ENCODE data around the gene MAST3.

Gene MAST3

DNA sequence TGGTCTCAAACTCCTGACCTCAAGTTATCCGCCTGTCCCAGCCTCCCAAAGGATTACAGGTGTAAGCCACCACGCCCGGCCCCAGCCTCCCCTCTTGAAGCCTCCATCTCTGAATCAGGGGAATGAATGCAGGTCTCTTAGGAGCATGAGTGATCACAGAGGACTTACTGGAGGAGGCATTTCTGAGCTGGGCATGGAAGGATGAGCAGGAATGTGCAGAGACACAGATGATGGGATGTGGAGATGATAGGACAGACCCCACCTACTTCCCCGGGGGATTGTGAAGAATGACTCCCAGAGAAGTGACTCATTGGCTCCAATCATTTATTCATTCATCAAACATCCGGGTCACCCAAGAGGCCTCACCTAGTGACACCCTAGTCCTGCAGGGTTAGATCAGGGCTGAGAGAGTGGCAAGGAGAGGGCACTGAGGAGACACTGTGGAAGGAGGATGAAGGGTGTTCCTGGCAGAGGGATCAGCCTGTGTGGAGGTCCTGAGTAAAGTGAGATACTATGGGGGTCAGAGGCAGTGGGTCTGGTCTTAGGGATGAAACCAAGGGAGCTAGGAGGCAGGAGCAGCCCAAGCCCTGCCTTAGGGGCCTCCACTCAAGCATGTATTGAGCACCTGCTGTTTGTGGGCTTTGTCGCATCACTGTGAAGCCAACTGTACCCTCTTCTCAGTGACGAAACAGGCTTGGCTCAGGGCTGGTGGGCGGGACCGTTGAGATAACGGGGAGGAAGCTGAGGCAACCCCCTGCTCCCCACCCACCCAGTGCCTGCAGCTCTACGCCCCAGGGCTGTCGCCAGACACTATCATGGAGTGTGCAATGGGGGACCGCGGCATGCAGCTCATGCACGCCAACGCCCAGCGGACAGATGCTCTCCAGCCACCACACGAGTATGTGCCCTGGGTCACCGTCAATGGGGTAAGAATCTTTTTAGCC is 79.1 kb downstream of the MAST3 start:
- no peak for DNase-seq (ENCODE audit: low spot score)

DNA sequence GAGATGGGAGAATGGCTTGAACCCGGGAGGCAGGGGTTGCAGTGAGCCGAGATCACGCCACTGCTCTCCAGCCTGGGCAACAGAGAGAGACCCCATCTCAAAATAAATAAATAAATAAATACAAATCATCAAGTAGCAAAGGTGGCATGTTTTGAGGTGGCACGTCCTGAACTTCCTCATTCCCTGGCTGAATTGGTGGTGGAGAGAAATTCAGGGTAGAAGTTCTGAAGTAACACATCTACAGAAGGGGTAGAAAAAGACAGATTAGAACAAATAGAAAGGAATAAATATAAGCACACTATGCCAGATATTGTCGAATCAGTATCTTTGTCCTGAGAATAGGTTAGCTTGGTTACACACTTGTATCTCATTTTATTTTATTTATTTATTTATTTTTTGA is 82.4 kb downstream of the MAST3 start:
- no peak for DNase-seq (ENCODE audit: low spot score)

DNA sequence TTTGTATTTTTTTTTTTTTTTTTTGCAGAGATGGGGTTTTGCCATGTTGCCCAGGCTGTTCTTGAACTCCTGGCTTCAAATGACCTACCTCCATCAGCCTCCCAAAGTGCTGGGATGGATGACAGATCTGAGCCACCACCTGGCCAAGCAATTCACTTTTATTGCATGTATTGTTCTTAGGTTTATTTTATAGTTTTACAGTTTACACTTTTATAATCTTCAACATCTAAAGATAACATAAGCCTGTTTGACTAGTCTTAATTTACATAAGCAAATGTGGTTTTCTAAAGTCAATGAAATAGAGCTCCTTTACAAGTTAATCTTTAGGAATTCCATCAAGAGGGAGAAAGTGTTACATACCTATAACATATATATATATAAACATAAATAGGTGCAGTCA is 86.0 kb downstream of the MAST3 start:
- DNase-seq (ENCODE audit: low spot score) = no peak

DNA sequence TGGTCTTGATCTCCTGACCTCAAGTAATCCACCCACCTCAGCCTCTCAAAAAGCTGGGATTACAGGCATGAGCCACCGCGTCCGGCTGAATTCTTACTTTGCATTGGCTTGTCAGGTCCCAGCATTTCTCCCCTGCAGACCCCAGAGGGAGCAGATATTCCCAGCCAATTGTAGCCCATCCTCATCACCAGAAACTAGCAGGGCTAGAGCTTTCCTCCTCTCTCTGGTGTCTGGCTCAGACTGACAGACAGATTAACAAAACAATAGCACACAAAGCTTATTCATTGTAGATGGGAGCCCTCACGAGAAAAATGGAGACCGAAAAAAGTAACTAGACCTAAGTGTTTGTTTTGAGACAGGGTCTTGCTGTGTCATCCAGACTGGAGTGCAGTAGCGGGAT is 88.0 kb downstream of the MAST3 start:
- no peak for DNase-seq (ENCODE audit: low spot score)

DNA sequence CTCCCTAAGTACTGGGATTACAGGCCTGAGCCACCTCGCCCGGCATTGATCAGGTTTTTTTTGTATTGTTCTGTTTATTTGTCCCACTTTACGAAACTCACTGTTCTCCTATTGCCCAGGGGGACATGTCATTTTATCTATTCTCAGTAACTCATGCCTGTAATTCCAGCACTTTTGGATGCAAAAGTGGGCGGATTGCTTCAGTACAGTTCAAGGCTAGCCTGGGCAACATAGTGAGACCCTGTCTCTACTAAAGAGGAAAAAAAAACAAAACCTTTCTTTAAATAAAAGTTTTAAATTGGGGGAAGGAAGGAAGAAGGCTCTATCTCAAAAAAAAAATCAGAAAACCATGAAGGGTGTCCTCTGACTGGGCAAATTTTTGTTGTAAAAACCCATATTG is 92.7 kb downstream of the MAST3 start:
- DNase-seq (ENCODE audit: low spot score) = no peak

DNA sequence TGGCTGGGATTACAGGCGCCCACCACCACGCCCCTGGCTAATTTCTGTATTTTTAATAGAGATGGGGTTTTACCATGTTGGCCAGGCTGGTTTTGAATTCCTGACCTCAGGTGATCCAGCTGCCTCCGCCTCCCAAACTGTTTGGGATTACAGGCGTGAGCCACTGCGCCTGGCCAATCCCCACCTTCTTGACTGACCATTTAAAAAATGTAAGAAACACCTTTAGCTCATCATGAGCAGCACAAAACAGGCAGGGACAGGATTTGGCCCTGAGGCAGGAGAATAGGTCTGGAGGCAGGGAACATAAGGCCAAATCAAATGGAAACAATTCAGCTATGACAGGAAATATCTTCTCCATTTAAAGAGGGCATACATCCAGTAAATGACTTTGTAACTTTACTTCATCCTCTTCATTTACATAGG is 94.1 kb downstream of the MAST3 start:
- DNase-seq (ENCODE audit: low spot score) = no peak

DNA sequence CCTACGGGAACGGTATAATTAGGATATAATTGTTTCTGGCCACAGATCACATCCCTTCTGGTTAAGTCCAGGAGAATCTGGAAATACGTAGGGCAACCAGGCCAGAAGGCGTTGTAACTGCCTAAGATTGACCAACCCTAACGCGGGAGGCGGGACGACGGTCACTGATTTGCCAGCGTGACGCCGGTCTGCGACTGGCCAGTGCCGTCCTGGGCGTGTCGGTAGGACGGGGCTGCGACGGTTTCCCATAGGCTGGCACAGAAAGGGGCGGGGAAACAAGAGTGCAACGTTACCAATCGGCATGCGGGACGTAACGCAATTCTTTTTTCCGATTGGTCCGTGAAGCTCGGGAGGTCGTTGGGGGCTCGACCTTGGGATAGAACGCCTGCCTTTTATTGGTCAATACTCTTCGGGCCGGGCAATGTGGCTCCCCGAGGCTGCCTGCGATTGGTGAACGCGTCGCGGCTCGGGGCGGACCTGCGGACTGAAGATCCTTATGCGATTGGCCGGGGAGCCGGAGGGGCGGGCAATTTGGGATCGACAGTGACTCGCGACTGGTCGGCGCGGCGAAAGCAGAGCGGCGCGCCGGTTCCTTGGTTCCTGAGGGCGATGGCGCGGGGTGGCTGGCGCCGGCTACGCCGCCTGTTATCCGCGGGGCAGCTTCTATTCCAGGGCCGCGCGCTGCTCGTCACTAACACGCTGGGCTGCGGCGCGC is 95.3 kb downstream of the MAST3 start, which contains the start of gene MPV17L2:
Gene MPV17L2 (plus strand): TSS at position 546 of the 715 bp plus-strand sequence. CDS start 64 bp downstream, at position 610.
- DNase-seq (ENCODE audit: low spot score) = peak; percentile 99

DNA sequence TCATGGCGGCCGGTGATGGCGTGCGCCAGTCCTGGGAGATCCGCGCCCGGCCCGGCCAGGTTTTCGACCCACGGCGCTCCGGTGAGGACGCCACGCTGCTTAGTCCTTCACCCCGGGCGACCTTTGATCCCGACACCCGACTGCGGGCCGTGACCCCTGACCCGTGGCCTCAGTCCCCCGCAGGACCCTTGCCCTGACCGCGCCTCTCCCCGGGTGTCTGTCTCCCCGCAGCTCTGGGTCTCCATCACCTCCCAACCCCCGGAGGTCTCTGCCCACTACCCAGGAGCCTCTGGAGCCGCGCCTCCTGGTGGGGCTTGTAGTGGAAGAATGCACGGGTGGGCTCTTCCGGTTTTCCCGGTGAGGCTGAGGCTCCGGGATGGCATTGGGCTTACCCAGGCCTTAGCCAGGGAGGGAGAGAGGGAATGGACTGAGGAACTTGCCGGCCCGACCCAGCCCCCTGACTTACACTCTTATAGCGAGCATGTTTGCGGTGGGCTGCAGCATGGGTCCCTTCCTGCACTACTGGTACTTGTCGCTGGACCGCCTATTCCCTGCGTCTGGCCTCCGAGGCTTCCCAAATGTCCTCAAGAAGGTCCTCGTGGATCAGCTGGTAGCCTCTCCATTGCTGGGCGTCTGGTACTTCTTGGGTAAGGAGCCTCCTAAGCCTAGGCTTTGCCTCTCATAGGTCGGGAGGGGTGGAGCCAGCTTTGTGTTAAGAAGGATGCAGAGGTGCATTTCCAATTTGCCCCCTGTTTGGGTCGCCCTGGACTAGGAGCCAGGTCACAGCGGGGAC is 96.0 kb downstream of the MAST3 start:
- DNase-seq (ENCODE audit: low spot score) = no peak

DNA sequence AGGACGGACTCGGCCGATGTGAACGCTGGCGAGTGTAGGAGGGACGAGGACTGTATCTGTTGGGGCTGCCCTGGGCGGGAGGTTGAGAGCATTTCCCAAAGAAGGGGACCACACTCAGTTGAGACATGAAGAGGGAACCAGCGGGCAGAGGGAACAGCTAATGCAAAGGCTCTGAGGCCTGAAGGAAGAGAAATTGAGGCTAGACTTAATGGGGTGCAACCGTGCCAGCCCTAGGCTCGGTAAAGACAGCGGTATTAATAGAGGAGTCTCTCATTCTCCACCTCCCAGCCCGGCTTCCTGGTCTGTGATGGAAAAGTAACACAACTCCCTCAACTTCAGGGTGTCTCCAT is 96.6 kb downstream of the MAST3 start:
- no peak for DNase-seq (ENCODE audit: low spot score)

DNA sequence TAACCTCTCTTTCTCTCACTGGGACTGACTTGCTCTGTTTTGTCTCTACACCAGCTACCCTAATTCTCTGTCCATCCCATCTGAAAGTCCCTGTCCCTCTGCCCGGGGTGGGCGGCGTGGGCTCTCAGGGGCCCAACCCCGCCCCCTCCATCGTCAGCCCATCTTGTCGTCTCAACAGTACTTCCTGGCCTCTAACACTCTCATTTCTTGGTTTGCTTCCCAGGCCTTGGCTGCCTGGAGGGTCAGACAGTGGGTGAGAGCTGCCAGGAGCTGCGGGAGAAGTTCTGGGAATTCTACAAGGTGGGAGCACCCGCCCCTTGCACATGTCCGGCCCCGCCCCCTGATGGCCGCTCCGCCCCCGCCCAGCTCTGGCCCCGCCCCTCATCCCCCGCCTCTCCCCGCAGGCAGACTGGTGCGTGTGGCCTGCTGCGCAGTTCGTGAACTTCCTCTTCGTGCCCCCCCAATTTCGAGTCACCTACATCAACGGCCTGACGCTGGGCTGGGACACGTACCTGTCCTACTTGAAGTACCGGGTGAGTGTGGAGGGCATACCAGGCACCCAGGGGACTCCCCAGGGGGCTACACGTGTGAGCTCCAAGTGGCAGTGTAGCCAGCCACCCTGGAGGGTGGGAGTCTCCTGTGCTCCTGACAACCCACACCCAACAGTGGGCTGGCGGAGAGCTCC is 97.1 kb downstream of the MAST3 start:
- no peak for DNase-seq (ENCODE audit: low spot score)

DNA sequence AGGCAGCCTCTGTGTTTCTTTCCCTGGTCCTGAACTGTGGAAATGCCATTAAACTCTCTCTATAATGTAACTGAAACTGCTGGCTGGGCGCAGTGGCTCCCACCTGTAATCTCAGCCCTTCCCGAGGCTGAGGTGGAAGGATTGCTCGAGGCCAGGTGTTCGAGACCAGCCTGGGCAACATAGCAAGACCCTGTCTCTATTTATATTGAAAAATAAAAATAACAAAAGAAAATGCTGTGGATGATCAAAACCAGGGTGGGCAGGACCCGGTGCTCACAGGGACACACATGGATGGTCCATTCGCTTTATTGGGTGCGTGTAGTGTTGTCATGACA is 98.9 kb downstream of the MAST3 start:
- no peak for DNase-seq (ENCODE audit: low spot score)

DNA sequence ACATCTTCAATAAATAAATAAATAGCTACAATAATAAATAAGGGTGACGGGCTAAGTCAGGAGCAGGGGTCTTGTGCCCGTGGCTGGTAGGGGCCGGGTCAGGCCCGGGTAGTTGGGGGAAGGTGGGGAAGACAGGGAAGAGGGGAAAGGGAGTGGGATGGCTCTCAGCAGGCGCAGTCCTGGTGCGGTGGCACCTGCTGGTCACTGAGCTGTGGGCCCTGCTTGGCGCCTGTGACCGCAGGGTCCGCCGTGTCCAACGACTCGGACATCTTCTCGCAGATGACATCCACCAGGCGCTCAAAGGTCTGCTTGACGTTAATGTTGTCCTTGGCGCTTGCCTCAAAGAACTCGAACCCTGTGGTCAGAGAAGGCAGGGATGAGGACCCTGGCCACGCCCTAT is 99.7 kb downstream of the MAST3 start:
- no peak for DNase-seq (ENCODE audit: low spot score)

DNA sequence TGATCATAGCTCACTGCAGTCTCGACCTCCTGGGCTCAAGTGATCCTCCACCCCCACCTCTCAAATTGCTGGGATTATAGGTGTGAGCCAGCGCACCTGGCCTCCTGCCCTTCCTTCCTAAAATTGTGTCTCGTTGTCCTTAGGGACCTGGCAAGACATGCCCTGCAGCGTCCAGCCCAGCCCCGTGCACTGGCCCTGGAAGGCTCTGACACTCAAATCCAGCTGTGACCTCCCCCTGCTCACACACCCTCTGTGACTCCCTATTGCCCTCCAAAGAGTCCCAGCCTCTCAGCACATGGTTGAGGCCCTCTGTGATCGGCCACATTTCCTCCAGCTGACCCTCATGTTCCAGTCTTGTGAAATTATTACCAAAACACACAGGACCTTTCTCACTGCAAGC is 100.4 kb downstream of the MAST3 start:
- DNase-seq (ENCODE audit: low spot score) = no peak

DNA sequence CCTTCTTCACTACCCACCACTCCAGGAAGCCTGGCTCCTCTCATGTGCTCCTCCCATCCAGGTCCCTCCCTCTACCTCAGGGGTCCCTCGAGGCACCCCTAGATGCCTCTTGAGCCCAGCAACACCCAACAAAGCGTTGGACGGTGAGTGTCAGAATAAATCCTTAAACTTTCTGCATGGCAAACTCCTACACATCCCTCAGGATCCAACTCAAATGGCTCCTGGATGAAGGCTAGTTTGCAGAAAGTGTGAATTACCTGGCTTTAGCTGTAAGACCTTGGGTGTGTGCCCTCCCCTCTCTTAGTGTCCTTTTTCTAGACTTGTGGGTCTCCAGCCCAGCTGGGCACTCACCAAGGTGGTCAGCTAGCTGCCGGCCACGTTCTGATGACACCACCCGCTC is 100.8 kb downstream of the MAST3 start:
- no peak for DNase-seq (ENCODE audit: low spot score)

Small RNA genes lying within 50 kb of the gene (small RNA-seq; reads per million reads assigned to genes)
- 0 to 0.03 reads per million in 2 experiments for gene IFI30
